IPS-20b (cell line): ENCODE data around the gene PUS3.

Experiments
- H3K27ac ChIP-seq: one replicate; pipeline ENCODE4 v1.5.1; 2013; ENCODE audit warnings: low read length
- H3K27me3 ChIP-seq: 2 replicates; pipeline ENCODE4 v1.6.1; 2013; ENCODE audit warnings: mild to moderate bottlenecking, low read length, inconsistent platforms; ENCODE audit not compliant: insufficient read depth
- H3K36me3 ChIP-seq: 2 replicates; pipeline ENCODE4 v1.6.1; 2013; ENCODE audit warnings: low read depth, mild to moderate bottlenecking, inconsistent platforms, low read length, moderate library complexity; ENCODE audit not compliant: insufficient read depth
- H3K4me1 ChIP-seq: 2 replicates; pipeline ENCODE4 v1.6.1; 2013; ENCODE audit warnings: mild to moderate bottlenecking, control low read depth, inconsistent platforms, low read length, moderate library complexity; ENCODE audit not compliant: insufficient read depth
- H3K4me3 ChIP-seq: 2 replicates; pipeline ENCODE4 v1.5.1; 2013; ENCODE audit warnings: mild to moderate bottlenecking, low read length, inconsistent platforms
- H3K9ac ChIP-seq: 2 replicates; pipeline ENCODE4 v1.6.1; 2013; ENCODE audit warnings: low read depth, mild to moderate bottlenecking, inconsistent platforms, low read length, moderate library complexity
- H3K9me3 ChIP-seq: 2 replicates; pipeline ENCODE4 v1.6.1; 2013; ENCODE audit warnings: mild to moderate bottlenecking, low read depth, low read length, inconsistent platforms; ENCODE audit not compliant: insufficient read depth

PUS3 gene, protein sequence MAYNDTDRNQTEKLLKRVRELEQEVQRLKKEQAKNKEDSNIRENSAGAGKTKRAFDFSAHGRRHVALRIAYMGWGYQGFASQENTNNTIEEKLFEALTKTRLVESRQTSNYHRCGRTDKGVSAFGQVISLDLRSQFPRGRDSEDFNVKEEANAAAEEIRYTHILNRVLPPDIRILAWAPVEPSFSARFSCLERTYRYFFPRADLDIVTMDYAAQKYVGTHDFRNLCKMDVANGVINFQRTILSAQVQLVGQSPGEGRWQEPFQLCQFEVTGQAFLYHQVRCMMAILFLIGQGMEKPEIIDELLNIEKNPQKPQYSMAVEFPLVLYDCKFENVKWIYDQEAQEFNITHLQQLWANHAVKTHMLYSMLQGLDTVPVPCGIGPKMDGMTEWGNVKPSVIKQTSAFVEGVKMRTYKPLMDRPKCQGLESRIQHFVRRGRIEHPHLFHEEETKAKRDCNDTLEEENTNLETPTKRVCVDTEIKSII

GRCh38 chr11:125902927-125903710 lies at the start of gene PUS3:
Gene PUS3, minus strand, starts transcription at chr11:125903206. Its CDS starts 6,922 bp downstream, at chr11:125896284.
- Histone ChIP-seq H3K36me3 (peaks cover 27% of the 10 kb centered on the region), H3K4me3 (peak within 1 kb of the TSS; percentile 91), H3K4me1 (no peaks in the 10 kb centered on the region; the same call in 1 of the 2 replicates), H3K27ac (no peak within 1 kb of the TSS), H3K9ac (peak within 1 kb of the TSS; percentile 79), H3K27me3 (peaks cover 21% of the 10 kb centered on the region), H3K9me3 (peaks cover 6% of the 10 kb centered on the region; the same call in 1 of the 2 replicates)

GRCh38 chr11:125952559-125952958 lies 49.6 kb upstream of the PUS3 start:
- Histone ChIP-seq H3K4me3 (no peak overlapping the region), H3K4me1 (no peaks in the 10 kb centered on the region), H3K27ac (no peak overlapping the region), H3K27me3 (no peaks in the 10 kb centered on the region), H3K9ac (no peak overlapping the region), H3K36me3 (peaks cover 12% of the 10 kb centered on the region; the same call in 1 of the 2 replicates), H3K9me3 (no peaks in the 10 kb centered on the region)

DNA sequence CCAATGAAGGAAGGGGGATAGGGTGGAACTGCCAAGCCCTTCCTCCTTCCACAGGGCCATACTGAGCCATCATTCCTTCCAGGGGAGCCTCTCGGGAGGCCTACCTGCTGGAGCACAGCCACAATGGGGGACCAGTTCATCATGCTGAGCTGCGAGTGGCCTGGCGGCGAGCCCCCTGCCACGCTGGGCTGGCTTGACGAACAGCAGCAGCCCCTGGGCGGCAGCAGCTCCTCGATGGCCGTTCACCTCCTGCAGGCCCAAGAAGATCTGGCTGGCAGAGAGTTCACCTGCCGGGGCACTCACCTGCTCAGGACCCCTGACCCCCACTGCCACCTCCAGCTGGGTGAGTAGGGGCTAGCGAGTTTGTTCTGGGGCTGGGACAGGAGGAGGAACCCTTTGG lies 48.7 kb upstream of the PUS3 start:
- Histone ChIP-seq H3K4me1 (no peaks in the 10 kb centered on the region), H3K9me3 (no peaks in the 10 kb centered on the region), H3K9ac (no peak overlapping the region), H3K36me3 (peaks cover 12% of the 10 kb centered on the region; the same call in 1 of the 2 replicates), H3K27me3 (no peaks in the 10 kb centered on the region), H3K27ac (no peak overlapping the region), H3K4me3 (no peak overlapping the region)

GRCh38 chr11:125950696-125951651 lies 48.0 kb upstream of the PUS3 start:
- H3K27ac ChIP-seq, result no peak overlapping the region
- no peaks in the 10 kb centered on the region for H3K9me3 ChIP-seq
- no peaks in the 10 kb centered on the region for H3K4me1 ChIP-seq
- no peak overlapping the region for H3K4me3 ChIP-seq
- peaks cover 6% of the 10 kb centered on the region; the same call in 1 of the 2 replicates for H3K36me3 ChIP-seq
- no peaks in the 10 kb centered on the region for H3K27me3 ChIP-seq
- H3K9ac ChIP-seq, result no peak overlapping the region

GRCh38 chr11:125950178-125950490 lies 47.1 kb upstream of the PUS3 start:
- Histone ChIP-seq H3K4me1 (no peaks in the 10 kb centered on the region), H3K9me3 (no peaks in the 10 kb centered on the region), H3K4me3 (no peak overlapping the region), H3K27me3 (no peaks in the 10 kb centered on the region), H3K27ac (no peak overlapping the region), H3K9ac (no peak overlapping the region), H3K36me3 (no peaks in the 10 kb centered on the region)

GRCh38 chr11:125949271-125950177 lies 46.5 kb upstream of the PUS3 start:
- Histone ChIP-seq H3K4me3 (no peak overlapping the region), H3K9me3 (no peaks in the 10 kb centered on the region), H3K36me3 (no peaks in the 10 kb centered on the region), H3K27ac (no peak overlapping the region), H3K9ac (no peak overlapping the region), H3K27me3 (no peaks in the 10 kb centered on the region), H3K4me1 (no peaks in the 10 kb centered on the region)

- Histone ChIP-seq H3K27me3 (no peaks in the 10 kb centered on the region), H3K9ac (no peak overlapping the region)
These were observed 45.5 kb upstream of the PUS3 start for GRCh38 chr11:125948278-125949051.

GRCh38 chr11:125947419-125948277 lies 44.6 kb upstream of the PUS3 start:
- H3K4me3 ChIP-seq, result no peak overlapping the region
- no peaks in the 10 kb centered on the region for H3K4me1 ChIP-seq
- H3K9me3 ChIP-seq, result no peaks in the 10 kb centered on the region

More at GRCh38 chr11:125948278-125949051, 45.5 kb upstream of the PUS3 start:
- Histone ChIP-seq H3K4me3 (no peak overlapping the region), H3K36me3 (no peaks in the 10 kb centered on the region), H3K9me3 (no peaks in the 10 kb centered on the region), H3K27ac (no peak overlapping the region), H3K4me1 (no peaks in the 10 kb centered on the region)

GRCh38 chr11:125946712-125947418 lies 43.9 kb upstream of the PUS3 start:
- Histone ChIP-seq H3K36me3 (no peaks in the 10 kb centered on the region), H3K4me3 (no peak overlapping the region), H3K27me3 (no peaks in the 10 kb centered on the region), H3K9ac (no peak overlapping the region), H3K27ac (no peak overlapping the region), H3K4me1 (no peaks in the 10 kb centered on the region; the same call in 1 of the 2 replicates), H3K9me3 (no peaks in the 10 kb centered on the region)

More at GRCh38 chr11:125947419-125948277, 44.6 kb upstream of the PUS3 start:
- Histone ChIP-seq H3K27ac (no peak overlapping the region), H3K36me3 (no peaks in the 10 kb centered on the region), H3K9ac (no peak overlapping the region), H3K27me3 (no peaks in the 10 kb centered on the region)
